ENCODE measurements around the gene NISCH.

The NISCH gene

DNA sequence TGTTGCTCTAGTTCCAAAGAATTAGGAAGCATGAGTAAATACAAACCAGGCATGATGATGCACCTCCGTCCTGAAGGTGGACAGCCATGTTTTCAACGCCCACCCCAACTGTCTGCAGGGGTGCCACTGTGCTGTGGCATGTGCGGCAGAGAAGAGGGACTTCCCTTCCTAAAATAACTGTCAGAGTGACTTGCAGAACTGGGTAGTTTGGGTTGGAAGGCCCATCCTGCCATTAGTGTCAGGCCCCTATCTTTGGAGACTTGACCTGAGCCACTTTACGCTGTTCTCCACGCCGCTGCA, 22.3 kb downstream of the NISCH start:
- Histone ChIP-seq H3F3A (ENCODE audit: insufficient read depth, low read length) (no peaks in the 10 kb centered on the region), H3K9me3 (replicated peaks; ENCODE audit: insufficient read depth, low read length) (no peaks in the 10 kb centered on the region), H3K27ac (ENCODE audit: low read length) (no peak overlapping the region), H3K36me3 (replicated peaks; ENCODE audit: insufficient read depth, low read length) (no peaks in the 10 kb centered on the region), H3K9ac (ENCODE audit: low read length) (no peak overlapping the region), H3K4me1 (ENCODE audit: low read length) (no peaks in the 10 kb centered on the region), H3K4me3 (ENCODE audit: low read length) (no peak overlapping the region), H3K27me3 (replicated peaks; ENCODE audit: insufficient read depth, low read length) (no peaks in the 10 kb centered on the region), H3K4me2 (ENCODE audit: low read depth, low read length) (no peak overlapping the region), H2AFZ (ENCODE audit: low read length) (no peak overlapping the region), H4K20me1 (ENCODE audit: insufficient read depth, low read length) (no peaks in the 10 kb centered on the region), H3K9me2 (replicated peaks; ENCODE audit: insufficient read depth, low read length) (no peaks in the 10 kb centered on the region), H3K79me2 (ENCODE audit: low read length) (no peaks in the 10 kb centered on the region)
- TF ChIP-seq EZH2 (optimal IDR thresholded peaks at IDR 0.05; ENCODE audit: low read depth, low read length) = no peak
- TF ChIP-seq, protein P1, sequence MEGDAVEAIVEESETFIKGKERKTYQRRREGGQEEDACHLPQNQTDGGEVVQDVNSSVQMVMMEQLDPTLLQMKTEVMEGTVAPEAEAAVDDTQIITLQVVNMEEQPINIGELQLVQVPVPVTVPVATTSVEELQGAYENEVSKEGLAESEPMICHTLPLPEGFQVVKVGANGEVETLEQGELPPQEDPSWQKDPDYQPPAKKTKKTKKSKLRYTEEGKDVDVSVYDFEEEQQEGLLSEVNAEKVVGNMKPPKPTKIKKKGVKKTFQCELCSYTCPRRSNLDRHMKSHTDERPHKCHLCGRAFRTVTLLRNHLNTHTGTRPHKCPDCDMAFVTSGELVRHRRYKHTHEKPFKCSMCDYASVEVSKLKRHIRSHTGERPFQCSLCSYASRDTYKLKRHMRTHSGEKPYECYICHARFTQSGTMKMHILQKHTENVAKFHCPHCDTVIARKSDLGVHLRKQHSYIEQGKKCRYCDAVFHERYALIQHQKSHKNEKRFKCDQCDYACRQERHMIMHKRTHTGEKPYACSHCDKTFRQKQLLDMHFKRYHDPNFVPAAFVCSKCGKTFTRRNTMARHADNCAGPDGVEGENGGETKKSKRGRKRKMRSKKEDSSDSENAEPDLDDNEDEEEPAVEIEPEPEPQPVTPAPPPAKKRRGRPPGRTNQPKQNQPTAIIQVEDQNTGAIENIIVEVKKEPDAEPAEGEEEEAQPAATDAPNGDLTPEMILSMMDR (IDR thresholded peaks at IDR 0.05; ENCODE audit: low read length) = no peak
- no peak for TF ChIP-seq EZH2phosphoT487 (IDR thresholded peaks at IDR 0.05; ENCODE audit: low read length)
- no peak for DNase-seq

DNA sequence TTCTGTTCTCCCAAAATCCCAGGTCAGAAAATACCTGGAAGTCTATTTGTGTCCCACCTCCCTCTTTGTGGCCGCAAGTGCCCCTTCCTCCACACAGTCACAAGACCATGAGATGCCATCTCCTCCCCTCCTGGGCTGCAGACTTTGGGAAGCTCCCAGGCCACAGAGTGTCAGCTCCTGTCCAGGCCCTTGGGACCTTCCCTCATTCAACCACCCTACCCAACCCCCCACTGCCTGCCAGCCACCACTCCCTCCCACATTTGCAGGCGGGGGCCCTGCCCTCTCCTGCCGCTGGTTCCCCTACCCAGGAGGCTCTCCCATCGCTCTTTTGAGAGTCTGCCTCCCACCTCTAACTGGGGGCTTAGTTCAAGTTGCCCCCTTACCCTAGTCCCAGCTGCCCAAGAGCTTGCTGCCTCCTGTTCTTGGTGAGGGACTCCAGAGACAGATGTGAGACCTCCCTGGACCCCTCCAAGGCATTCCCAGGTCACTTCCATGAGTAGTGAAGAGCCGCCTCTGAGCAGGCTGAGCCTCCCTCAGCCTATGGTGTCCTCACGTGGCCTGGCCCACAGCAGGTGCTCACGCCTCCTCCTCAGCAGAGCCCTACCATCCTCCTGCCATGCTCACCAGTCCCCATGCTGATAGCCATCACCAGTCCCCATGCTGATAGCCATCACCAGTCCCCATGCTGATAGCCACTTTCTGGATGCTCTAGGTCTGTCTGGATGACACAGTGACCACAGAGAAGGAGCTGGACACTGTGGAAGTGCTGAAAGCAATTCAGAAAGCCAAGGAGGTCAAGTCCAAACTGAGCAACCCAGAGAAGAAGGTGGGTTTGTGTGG, 23.9 kb downstream of the NISCH start:
- no peak overlapping the region for H2AFZ ChIP-seq (ENCODE audit: low read length)
- no peak for DNase-seq
- no peaks in the 10 kb centered on the region for H3K27me3 ChIP-seq (replicated peaks; ENCODE audit: insufficient read depth, low read length)
- H3K4me1 ChIP-seq (ENCODE audit: low read length) = no peaks in the 10 kb centered on the region
- H3K9ac ChIP-seq (ENCODE audit: low read length) = no peak overlapping the region
- no peaks in the 10 kb centered on the region for H4K20me1 ChIP-seq (ENCODE audit: insufficient read depth, low read length)
- no peaks in the 10 kb centered on the region for H3K9me2 ChIP-seq (replicated peaks; ENCODE audit: insufficient read depth, low read length)
- no peaks in the 10 kb centered on the region for H3F3A ChIP-seq (ENCODE audit: insufficient read depth, low read length)
- H3K4me3 ChIP-seq (ENCODE audit: low read length) = no peak overlapping the region
- H3K36me3 ChIP-seq (replicated peaks; ENCODE audit: insufficient read depth, low read length) = no peaks in the 10 kb centered on the region
- H3K27ac ChIP-seq (ENCODE audit: low read length) = no peak overlapping the region
- H3K4me2 ChIP-seq (ENCODE audit: low read depth, low read length) = no peak overlapping the region
- no peaks in the 10 kb centered on the region for H3K79me2 ChIP-seq (ENCODE audit: low read length)
- TF ChIP-seq EZH2 (optimal IDR thresholded peaks at IDR 0.05; ENCODE audit: low read depth, low read length) (no peak), EZH2phosphoT487 (IDR thresholded peaks at IDR 0.05; ENCODE audit: low read length) (no peak)
- TF ChIP-seq, protein P1 (IDR thresholded peaks at IDR 0.05; ENCODE audit: low read length) = no peak
- no peaks in the 10 kb centered on the region for H3K9me3 ChIP-seq (replicated peaks; ENCODE audit: insufficient read depth, low read length)

DNA sequence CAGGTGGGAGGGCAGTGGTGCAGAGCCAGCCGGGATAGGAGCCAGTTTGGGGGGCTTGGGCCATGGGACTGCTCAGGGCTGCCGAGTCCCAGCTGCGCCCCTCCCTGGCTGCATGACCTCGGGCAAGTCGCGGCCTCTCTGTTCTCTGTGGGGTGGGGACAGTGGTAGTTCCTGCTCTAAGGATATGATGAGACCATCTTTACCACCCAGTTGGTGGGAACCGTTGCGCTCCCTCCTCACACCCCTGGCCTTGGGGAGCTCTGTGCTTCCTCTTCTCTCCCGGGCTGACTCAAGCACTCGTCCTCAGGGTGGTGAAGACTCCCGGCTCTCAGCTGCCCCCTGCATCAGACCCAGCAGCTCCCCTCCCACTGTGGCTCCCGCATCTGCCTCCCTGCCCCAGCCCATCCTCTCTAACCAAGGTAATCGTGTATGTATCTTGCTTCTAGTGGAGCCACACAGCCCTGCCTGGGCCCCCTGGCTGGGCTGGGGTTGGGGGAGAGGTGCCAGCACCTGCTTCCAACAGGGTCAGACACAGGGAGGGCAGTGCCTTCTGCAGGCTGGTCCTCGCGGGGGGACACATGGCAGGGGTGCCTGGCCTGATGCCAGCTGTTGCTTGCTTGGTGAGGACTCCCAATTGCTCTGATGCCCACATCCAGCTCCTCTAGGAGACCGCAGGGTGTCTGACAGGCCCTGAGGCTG, 24.6 kb downstream of the NISCH start:
- DNase-seq = no peak
- no peaks in the 10 kb centered on the region for H3K36me3 ChIP-seq (replicated peaks; ENCODE audit: insufficient read depth, low read length)
- H3K9me2 ChIP-seq (replicated peaks; ENCODE audit: insufficient read depth, low read length) = no peaks in the 10 kb centered on the region
- H3K4me1 ChIP-seq (ENCODE audit: low read length) = no peaks in the 10 kb centered on the region
- H3K9me3 ChIP-seq (replicated peaks; ENCODE audit: insufficient read depth, low read length) = no peaks in the 10 kb centered on the region
- no peak for TF ChIP-seq EZH2phosphoT487 (IDR thresholded peaks at IDR 0.05; ENCODE audit: low read length)
- TF ChIP-seq, protein P1 (IDR thresholded peaks at IDR 0.05; ENCODE audit: low read length) = no peak
- H3K27me3 ChIP-seq (replicated peaks; ENCODE audit: insufficient read depth, low read length) = no peaks in the 10 kb centered on the region
- H3K4me2 ChIP-seq (ENCODE audit: low read depth, low read length) = no peak overlapping the region
- H3K9ac ChIP-seq (ENCODE audit: low read length) = no peak overlapping the region
- no peak overlapping the region for H3K27ac ChIP-seq (ENCODE audit: low read length)
- no peaks in the 10 kb centered on the region for H3F3A ChIP-seq (ENCODE audit: insufficient read depth, low read length)
- H2AFZ ChIP-seq (ENCODE audit: low read length) = no peak overlapping the region
- H4K20me1 ChIP-seq (ENCODE audit: insufficient read depth, low read length) = no peaks in the 10 kb centered on the region
- no peaks in the 10 kb centered on the region for H3K79me2 ChIP-seq (ENCODE audit: low read length)
- no peak overlapping the region for H3K4me3 ChIP-seq (ENCODE audit: low read length)

Data from MM.1S (cell line).